ENCODE data around the gene OTUD7B. TPM values are rescaled to one million over a fixed set of nuclear protein-coding genes. Genes with fewer than 3 reads are reported as not detected.
"Not testable (repeated sequence)": the region's sequence is repeated elsewhere in the genome, so short reads cannot be mapped to it uniquely, and the experiment has no call there.

OTUD7B gene
- polyA plus RNA-seq (2013, experiment 1 of 2): 10.2 TPM
- polyA plus RNA-seq (2013, experiment 2 of 2): 8.9 TPM

DNA sequence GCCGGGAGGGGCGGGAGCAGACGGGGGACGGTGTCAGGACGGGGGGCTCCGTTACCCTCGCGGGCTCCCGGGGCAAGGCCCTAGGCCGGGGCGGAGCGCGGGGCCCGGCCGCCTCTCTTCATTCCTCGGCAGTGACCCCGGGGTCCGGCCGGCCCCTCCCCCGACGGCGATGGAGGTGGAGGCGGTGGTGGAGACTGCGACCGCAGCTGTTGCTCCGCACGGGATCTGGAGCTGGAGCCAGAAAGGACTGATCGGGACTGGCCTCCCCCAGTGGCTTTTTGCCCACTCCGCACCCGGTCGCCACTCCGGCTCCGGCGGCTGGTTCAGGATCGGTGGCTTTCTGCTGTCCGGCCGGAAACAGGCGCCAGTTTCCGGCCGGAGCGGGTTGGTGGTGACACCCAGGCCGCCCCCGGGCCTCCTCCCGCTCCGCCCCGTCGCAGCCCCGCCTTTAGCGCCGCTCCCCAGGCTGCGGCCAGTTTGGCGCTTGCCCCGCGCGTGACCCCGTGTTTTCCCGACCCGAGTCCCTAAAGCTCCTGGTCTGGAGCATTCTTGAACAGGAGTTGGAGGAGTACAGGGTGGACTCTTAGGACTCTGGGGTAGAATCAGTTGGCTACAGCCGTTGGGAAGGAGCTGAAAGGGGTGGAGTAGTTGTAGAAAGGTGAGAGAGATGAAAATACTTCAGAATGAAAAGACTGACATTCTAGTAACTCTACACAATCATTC is at the start of gene OTUD7B:
OTUD7B (minus strand) TSS at position 334 of the 723 bp plus-strand sequence. CDS start 33,216 bp downstream, outside the sequence.
- peak within 1 kb of the TSS; percentile 96 for H3K27ac ChIP-seq (ENCODE audit: low read depth, low read length, severe bottlenecking)
- peak within 1 kb of the TSS; percentile 77 for H3K4me3 ChIP-seq (ENCODE audit: extremely low read depth, insufficient read depth, low read length, poor library complexity, severe bottlenecking)
- peaks cover 12% of the 10 kb centered on the region for H3K36me3 ChIP-seq (ENCODE audit: control insufficient read depth, insufficient read depth, low read length)
- H3K4me1 ChIP-seq (ENCODE audit: control insufficient read depth, insufficient read depth, low read length, poor library complexity, severe bottlenecking): peaks cover 14% of the 10 kb centered on the region
- H3K9me3 ChIP-seq (ENCODE audit: control insufficient read depth, low read length): no peaks in the 10 kb centered on the region
- 0% methylated on average over 34 to 45 of the region's 59 CpGs for WGBS, 2 experiments (ENCODE audit: insufficient coverage in 2 of 2)

DNA sequence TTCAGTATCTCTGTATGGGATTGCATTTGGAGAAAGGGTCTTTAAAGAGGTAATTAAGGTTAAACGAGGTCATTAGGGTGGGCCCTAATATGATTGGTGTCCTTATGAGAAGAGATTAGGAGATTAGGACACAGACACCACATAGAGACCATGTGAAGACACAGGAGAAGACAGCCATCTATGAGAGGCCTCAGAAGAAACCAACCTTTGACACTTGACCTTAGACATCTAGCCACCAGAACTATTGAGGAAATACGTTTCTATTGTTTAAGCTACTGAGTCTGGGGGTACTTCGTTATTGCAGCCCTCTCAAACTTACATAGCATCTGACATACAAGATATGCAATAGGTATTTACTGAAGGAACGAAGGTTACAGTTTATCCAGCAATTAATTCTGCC is 49.7 kb upstream of the OTUD7B start:
- no peaks in the 10 kb centered on the region for H3K9me3 ChIP-seq (ENCODE audit: control insufficient read depth, low read length)
- no peaks in the 10 kb centered on the region for H3K36me3 ChIP-seq (ENCODE audit: control insufficient read depth, insufficient read depth, low read length)
- no peak overlapping the region for H3K27ac ChIP-seq (ENCODE audit: low read depth, low read length, severe bottlenecking)
- WGBS, 2 experiments (ENCODE audit: insufficient coverage in 2 of 2): 80% methylated on average over 1 of the region's 4 CpGs; no CpG with 5 or more reads in 1 of the 2 experiments
- no peak overlapping the region for H3K4me3 ChIP-seq (ENCODE audit: extremely low read depth, insufficient read depth, low read length, poor library complexity, severe bottlenecking)
- peaks cover 4% of the 10 kb centered on the region for H3K4me1 ChIP-seq (ENCODE audit: control insufficient read depth, insufficient read depth, low read length, poor library complexity, severe bottlenecking)

DNA sequence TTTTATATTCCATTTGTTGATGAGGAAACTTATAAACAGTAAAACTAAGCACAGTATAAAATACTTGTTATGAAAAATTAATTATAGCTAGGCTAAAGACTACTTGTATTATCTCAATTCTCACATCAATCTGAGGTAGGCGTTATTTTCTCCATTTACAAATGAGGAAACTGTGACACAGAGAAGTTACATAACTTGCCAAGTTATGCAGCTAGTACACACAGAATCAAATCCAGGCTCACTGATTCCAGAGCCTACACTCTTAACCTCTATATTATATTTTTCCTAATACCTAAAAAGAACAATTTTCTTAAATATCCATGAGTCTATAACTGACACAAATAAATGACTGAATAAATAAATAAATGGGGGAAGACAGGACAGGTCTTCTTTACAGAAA is 45.9 kb upstream of the OTUD7B start:
- Histone ChIP-seq H3K36me3 (ENCODE audit: control insufficient read depth, insufficient read depth, low read length) (no peaks in the 10 kb centered on the region), H3K27ac (ENCODE audit: low read depth, low read length, severe bottlenecking) (no peak overlapping the region), H3K4me1 (ENCODE audit: control insufficient read depth, insufficient read depth, low read length, poor library complexity, severe bottlenecking) (no peaks in the 10 kb centered on the region), H3K4me3 (ENCODE audit: extremely low read depth, insufficient read depth, low read length, poor library complexity, severe bottlenecking) (no peak overlapping the region), H3K9me3 (ENCODE audit: control insufficient read depth, low read length) (no peaks in the 10 kb centered on the region)
- 100% methylated on average over 1 of the region's 1 CpG; no CpG with 5 or more reads in 1 of the 2 experiments for WGBS, 2 experiments (ENCODE audit: insufficient coverage in 2 of 2)

DNA sequence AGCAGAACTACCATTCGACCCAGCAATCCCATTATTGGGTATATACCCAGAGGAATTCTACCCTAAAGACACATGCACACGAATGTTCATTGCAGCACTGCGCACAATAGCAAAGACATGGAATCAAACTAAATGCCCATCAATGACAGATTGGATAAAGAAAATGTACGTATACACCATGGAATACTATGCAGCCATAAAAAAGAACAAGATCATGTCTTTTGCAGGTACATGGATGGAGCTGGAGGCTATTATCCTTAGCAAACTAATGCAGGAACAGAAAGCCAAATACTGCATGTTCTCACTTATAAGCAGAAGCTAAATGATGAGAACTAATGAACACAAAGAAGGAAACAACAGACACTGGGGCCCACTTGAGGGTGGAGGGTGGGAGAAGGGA is 45.0 kb upstream of the OTUD7B start:
- 92 to 96% methylated on average over 3 to 4 of the region's 4 CpGs for WGBS, 2 experiments (ENCODE audit: insufficient coverage in 2 of 2)

DNA sequence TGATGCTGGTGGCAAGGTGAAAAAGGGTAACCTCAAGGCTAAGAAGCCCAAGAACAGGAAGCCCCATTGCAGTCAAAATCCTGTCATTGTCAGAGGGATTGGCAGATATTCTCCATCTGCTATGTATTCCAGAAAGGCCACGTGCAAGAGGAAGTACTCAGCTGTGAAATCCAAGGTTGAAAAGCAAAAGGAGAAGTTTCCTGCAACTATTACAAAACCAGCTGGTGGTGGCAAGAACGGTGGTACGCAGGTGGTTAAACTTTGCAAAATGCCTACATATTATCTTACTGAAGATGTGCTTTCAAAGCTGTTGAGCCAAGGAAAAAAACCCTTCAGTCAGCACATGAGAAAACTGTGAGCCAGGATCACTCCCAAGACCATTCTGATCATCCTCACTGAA is 43.4 kb upstream of the OTUD7B start:
- H3K4me1 ChIP-seq (ENCODE audit: control insufficient read depth, insufficient read depth, low read length, poor library complexity, severe bottlenecking): no peaks in the 10 kb centered on the region
- H3K27ac ChIP-seq (ENCODE audit: low read depth, low read length, severe bottlenecking): no peak overlapping the region
- no peaks in the 10 kb centered on the region for H3K9me3 ChIP-seq (ENCODE audit: control insufficient read depth, low read length)
- H3K4me3 ChIP-seq (ENCODE audit: extremely low read depth, insufficient read depth, low read length, poor library complexity, severe bottlenecking): no peak overlapping the region
- H3K36me3 ChIP-seq (ENCODE audit: control insufficient read depth, insufficient read depth, low read length): no peaks in the 10 kb centered on the region
- WGBS, 2 experiments (ENCODE audit: insufficient coverage in 2 of 2): 91% methylated on average over 3 of the region's 3 CpGs; no CpG with 5 or more reads in 1 of the 2 experiments

More for the DNA sequence above, 45.0 kb upstream of the OTUD7B start:
- not testable (repeated sequence) for H3K36me3 ChIP-seq (ENCODE audit: control insufficient read depth, insufficient read depth, low read length); H3K4me3 ChIP-seq (ENCODE audit: extremely low read depth, insufficient read depth, low read length, poor library complexity, severe bottlenecking); H3K9me3 ChIP-seq (ENCODE audit: control insufficient read depth, low read length); H3K4me1 ChIP-seq (ENCODE audit: control insufficient read depth, insufficient read depth, low read length, poor library complexity, severe bottlenecking); H3K27ac ChIP-seq (ENCODE audit: low read depth, low read length, severe bottlenecking)

DNA sequence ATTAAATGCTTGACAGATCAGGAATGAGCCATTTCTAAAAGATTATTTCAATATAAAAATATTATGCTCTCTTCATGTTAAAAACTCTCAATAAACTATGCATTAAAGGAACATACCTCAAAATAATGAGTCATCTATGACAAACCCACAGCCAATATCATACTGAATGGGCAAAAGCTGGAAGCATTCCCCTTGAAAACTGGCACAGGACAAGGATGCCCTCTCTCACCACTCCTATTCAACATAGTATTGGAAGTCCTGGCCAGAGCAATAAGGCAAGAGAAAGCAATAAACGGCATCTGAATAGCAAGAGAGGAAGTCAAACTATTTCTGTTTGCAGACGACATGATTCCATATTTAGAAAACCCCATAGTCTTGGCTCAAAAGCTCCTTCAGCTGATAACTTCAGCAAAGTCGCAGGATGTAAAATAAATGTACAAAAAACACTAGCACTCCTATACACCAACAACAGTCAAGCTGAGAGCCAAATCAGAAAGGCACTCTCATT is 41.4 kb upstream of the OTUD7B start:
- H3K36me3 ChIP-seq (ENCODE audit: control insufficient read depth, insufficient read depth, low read length); H3K27ac ChIP-seq (ENCODE audit: low read depth, low read length, severe bottlenecking); H3K9me3 ChIP-seq (ENCODE audit: control insufficient read depth, low read length); H3K4me3 ChIP-seq (ENCODE audit: extremely low read depth, insufficient read depth, low read length, poor library complexity, severe bottlenecking); H3K4me1 ChIP-seq (ENCODE audit: control insufficient read depth, insufficient read depth, low read length, poor library complexity, severe bottlenecking): not testable (repeated sequence)
- 60 to 94% methylated on average over 2 of the region's 3 CpGs for WGBS, 2 experiments (ENCODE audit: insufficient coverage in 2 of 2)

DNA sequence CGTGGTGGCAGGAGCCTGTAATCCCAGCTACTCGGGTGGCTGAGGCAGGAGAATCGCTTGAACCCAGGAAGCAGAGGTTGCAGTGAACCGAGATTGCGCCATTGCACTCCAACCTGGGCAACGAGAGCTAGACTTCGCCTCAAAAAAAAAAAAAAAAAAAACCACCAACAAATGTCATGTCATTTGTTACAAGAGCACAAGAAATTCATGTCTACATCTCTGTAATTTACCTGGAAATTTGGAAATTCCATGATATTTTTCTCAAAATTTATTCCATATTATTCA is 40.5 kb upstream of the OTUD7B start:
- H3K9me3 ChIP-seq (ENCODE audit: control insufficient read depth, low read length): no peaks in the 10 kb centered on the region
- 43% methylated on average over 3 to 4 of the region's 7 CpGs for WGBS, 2 experiments (ENCODE audit: insufficient coverage in 2 of 2)
- H3K36me3 ChIP-seq (ENCODE audit: control insufficient read depth, insufficient read depth, low read length): no peaks in the 10 kb centered on the region
- H3K4me3 ChIP-seq (ENCODE audit: extremely low read depth, insufficient read depth, low read length, poor library complexity, severe bottlenecking): no peak overlapping the region
- H3K27ac ChIP-seq (ENCODE audit: low read depth, low read length, severe bottlenecking): no peak overlapping the region
- H3K4me1 ChIP-seq (ENCODE audit: control insufficient read depth, insufficient read depth, low read length, poor library complexity, severe bottlenecking): no peaks in the 10 kb centered on the region

DNA sequence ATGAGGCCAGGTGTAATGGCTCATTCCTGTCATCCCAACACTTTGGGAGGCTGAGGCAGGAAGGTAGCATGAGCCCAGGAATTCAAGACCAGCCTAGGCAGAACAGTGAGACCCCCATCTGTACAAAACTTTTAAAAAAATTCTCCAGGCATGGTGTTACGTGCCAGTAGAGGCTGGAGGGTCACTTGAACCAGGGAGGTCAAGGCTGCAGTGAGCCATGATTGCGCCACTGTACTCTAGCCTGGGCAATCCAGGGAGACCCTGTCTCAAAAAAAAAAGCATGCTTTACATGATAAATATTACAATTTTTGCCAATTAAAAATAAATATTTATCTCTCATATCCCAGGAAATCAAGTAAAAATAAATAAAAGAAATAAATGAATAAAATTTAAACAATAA is 39.4 kb upstream of the OTUD7B start:
- WGBS, 2 experiments (ENCODE audit: insufficient coverage in 2 of 2): 80 to 88% methylated on average over 1 of the region's 2 CpGs
- Histone ChIP-seq H3K27ac (ENCODE audit: low read depth, low read length, severe bottlenecking) (no peak overlapping the region), H3K9me3 (ENCODE audit: control insufficient read depth, low read length) (no peaks in the 10 kb centered on the region), H3K4me3 (ENCODE audit: extremely low read depth, insufficient read depth, low read length, poor library complexity, severe bottlenecking) (no peak overlapping the region), H3K4me1 (ENCODE audit: control insufficient read depth, insufficient read depth, low read length, poor library complexity, severe bottlenecking) (no peaks in the 10 kb centered on the region), H3K36me3 (ENCODE audit: control insufficient read depth, insufficient read depth, low read length) (no peaks in the 10 kb centered on the region)

DNA sequence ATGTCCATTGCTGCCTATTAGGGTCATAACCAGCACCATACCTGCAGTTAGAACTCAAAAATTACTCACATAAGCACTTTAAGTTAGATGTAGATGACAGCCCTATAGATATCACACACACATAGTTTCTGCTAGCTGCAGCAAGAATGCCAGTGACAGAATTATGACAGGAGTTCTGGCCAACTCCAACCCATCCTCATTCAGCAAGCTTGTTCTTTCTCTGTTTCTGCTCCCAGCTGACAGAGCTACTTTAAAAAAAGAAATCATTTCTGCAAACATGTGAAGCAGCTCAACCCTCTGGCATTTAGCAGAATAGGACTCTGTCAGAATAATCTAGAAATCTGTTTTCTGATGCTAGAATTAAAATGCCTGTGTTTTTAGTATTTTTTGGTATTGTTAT is 23.8 kb upstream of the OTUD7B start:
- no peaks in the 10 kb centered on the region for H3K4me1 ChIP-seq (ENCODE audit: control insufficient read depth, insufficient read depth, low read length, poor library complexity, severe bottlenecking)
- no peaks in the 10 kb centered on the region for H3K9me3 ChIP-seq (ENCODE audit: control insufficient read depth, low read length)
- H3K36me3 ChIP-seq (ENCODE audit: control insufficient read depth, insufficient read depth, low read length): no peaks in the 10 kb centered on the region
- no peak overlapping the region for H3K27ac ChIP-seq (ENCODE audit: low read depth, low read length, severe bottlenecking)
- H3K4me3 ChIP-seq (ENCODE audit: extremely low read depth, insufficient read depth, low read length, poor library complexity, severe bottlenecking): no peak overlapping the region

DNA sequence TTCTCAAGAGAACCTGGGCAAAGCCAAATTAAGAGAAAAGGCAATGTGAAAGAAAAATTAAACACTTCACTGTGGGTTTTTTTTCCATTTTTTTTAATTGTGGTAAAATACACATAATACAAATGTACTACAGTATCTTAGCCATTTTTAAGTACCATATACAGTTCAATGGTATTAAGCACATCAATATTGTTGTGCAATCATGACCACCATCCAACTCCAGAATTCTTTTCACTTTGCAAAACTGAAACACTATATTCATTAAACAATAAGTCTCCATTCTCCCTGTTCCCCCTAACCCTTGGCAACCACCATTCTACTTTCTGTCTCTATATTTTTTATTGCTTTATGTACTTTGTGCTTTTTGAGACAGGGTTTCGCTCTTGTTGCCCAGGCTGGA is 17.8 kb upstream of the OTUD7B start:
- no peak overlapping the region for H3K27ac ChIP-seq (ENCODE audit: low read depth, low read length, severe bottlenecking)
- no peak overlapping the region for H3K4me3 ChIP-seq (ENCODE audit: extremely low read depth, insufficient read depth, low read length, poor library complexity, severe bottlenecking)
- H3K4me1 ChIP-seq (ENCODE audit: control insufficient read depth, insufficient read depth, low read length, poor library complexity, severe bottlenecking): no peaks in the 10 kb centered on the region
- H3K36me3 ChIP-seq (ENCODE audit: control insufficient read depth, insufficient read depth, low read length): no peaks in the 10 kb centered on the region
- H3K9me3 ChIP-seq (ENCODE audit: control insufficient read depth, low read length): no peaks in the 10 kb centered on the region
- WGBS, 2 experiments (ENCODE audit: insufficient coverage in 2 of 2): 100% methylated on average over 1 of the region's 1 CpG; no CpG with 5 or more reads in 1 of the 2 experiments

DNA sequence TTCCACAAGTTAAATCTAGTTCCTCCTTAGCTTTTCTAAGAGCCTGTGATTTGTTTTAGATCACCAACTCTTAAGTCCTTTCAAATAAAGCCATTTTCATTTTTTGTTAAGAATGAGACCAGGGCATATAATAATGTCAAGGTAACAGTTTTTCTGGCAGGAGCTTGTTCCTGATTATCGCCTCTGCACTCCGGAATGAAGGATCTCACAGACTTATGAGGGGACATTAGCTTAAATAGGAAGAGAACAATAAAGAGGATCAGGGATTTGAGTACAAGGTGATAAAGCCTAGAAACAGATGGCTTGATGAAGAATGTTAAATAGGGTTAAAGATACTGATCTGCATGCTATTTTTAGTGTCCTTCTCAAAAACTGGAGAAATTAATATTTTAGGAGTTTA is 13.6 kb upstream of the OTUD7B start:
- Histone ChIP-seq H3K4me1 (ENCODE audit: control insufficient read depth, insufficient read depth, low read length, poor library complexity, severe bottlenecking) (no peaks in the 10 kb centered on the region), H3K27ac (ENCODE audit: low read depth, low read length, severe bottlenecking) (no peak overlapping the region), H3K36me3 (ENCODE audit: control insufficient read depth, insufficient read depth, low read length) (no peaks in the 10 kb centered on the region), H3K9me3 (ENCODE audit: control insufficient read depth, low read length) (no peaks in the 10 kb centered on the region), H3K4me3 (ENCODE audit: extremely low read depth, insufficient read depth, low read length, poor library complexity, severe bottlenecking) (no peak overlapping the region)
- 80 to 90% methylated on average over 2 of the region's 2 CpGs for WGBS, 2 experiments (ENCODE audit: insufficient coverage in 2 of 2)

Measured in mesodermal cell (in vitro differentiated cells).